ENCODE measurements around the gene WBP1L.

WBP1L gene

DNA sequence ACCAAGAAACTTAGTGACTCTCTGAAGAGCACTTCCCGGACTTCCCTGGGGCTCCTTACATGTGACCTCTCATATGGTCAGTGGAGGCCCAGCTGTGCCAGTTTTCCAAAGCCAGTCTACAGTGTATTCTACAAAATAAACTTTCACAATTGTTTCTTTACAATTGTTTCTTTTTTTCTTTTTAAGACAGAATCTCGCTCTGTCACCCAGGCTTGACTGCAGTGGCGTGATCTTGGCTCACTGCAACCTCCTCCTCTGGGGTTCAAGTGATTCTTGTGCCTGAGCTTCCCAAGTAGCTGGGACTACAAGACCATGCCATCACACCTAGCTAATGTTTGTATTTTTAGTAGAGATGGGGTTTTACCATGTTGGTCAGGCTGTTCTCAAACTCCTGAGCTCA, 67.6 kb downstream of the WBP1L start:
- H3K4me3 ChIP-seq (ENCODE audit: low read depth, low read length) = no peak overlapping the region
- TF ChIP-seq, protein P1, sequence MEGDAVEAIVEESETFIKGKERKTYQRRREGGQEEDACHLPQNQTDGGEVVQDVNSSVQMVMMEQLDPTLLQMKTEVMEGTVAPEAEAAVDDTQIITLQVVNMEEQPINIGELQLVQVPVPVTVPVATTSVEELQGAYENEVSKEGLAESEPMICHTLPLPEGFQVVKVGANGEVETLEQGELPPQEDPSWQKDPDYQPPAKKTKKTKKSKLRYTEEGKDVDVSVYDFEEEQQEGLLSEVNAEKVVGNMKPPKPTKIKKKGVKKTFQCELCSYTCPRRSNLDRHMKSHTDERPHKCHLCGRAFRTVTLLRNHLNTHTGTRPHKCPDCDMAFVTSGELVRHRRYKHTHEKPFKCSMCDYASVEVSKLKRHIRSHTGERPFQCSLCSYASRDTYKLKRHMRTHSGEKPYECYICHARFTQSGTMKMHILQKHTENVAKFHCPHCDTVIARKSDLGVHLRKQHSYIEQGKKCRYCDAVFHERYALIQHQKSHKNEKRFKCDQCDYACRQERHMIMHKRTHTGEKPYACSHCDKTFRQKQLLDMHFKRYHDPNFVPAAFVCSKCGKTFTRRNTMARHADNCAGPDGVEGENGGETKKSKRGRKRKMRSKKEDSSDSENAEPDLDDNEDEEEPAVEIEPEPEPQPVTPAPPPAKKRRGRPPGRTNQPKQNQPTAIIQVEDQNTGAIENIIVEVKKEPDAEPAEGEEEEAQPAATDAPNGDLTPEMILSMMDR (IDR thresholded peaks at IDR 0.05; ENCODE audit: control insufficient read depth, extremely low read depth, insufficient read depth) = no peak
- DNase-seq (ENCODE audit: low read depth) = no peak

GRCh38 chr10:102812231-102812876, 68.6 kb downstream of the WBP1L start:
- H3K4me3 ChIP-seq (ENCODE audit: low read depth, low read length) = no peak overlapping the region
- no peak for DNase-seq (ENCODE audit: low read depth)
- TF ChIP-seq, protein P1 (IDR thresholded peaks at IDR 0.05; ENCODE audit: control insufficient read depth, extremely low read depth, insufficient read depth) = no peak

- TF ChIP-seq, protein P1 (IDR thresholded peaks at IDR 0.05; ENCODE audit: control insufficient read depth, extremely low read depth, insufficient read depth) = no peak
- no peak for DNase-seq (ENCODE audit: low read depth)
- H3K4me3 ChIP-seq (ENCODE audit: low read depth, low read length) = no peak overlapping the region
Observed at GRCh38 chr10:102813017-102813541, 69.3 kb downstream of the WBP1L start.

DNA sequence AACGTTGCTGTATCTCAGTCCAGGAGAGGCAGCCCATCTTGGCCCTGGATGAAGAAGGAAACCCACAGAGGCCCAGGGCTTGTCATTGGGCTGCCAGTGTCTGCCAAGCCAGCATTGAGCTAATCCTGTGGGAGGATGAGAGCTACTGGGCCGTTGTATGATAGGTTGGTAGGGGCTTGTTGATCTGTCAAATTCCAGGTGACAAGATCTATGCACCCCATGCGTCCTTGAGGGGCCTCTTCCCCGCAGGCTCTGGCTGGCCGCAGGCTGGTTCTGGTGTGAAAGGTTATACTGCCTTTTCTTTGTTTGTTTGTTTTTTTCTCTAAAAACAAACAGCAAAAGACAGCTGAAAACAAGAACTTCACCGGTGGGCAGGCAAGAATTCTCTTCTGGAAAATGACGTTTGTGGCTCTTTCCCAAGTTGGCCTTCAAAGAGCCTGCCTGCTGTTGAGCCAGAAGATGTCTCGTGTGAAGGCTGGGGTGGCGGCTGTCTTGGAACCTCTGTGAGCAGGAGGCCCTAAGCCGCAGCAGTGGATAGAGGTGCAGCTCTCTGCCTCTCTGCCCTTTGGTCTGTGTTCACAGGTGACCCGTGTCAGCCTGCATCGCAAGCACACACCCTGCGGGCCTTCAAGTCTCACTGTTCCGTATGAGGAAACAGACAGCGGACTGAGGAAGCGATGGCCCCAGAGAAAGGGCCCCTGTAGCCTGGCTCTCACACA, 70.1 kb downstream of the WBP1L start:
- DNase-seq (ENCODE audit: low read depth) = no peak
- TF ChIP-seq, protein P1 (IDR thresholded peaks at IDR 0.05; ENCODE audit: control insufficient read depth, extremely low read depth, insufficient read depth) = no peak
- no peak overlapping the region for H3K4me3 ChIP-seq (ENCODE audit: low read depth, low read length)

DNA sequence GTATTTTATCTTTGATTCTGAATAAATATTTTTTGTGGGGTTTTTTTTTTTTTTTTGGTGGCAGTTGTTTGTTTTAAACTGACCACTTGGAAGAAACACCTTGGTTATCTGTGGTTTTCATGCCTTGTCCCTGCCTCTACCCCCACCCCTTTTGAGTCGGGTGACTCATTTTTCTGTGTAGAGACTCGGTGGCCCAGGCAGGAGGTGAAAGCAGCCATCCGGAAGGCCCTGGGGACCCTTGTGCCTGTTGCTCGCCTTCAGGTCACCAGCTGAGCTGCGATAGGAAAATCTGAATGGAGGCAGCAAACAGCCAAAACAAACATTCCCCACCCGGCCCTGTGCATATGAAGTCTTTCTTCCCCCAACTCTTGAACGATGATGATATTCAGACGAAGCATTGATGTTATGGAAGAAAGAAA, 70.7 kb downstream of the WBP1L start:
- H3K4me3 ChIP-seq (ENCODE audit: low read depth, low read length) = no peak overlapping the region
- TF ChIP-seq, protein P1 (IDR thresholded peaks at IDR 0.05; ENCODE audit: control insufficient read depth, extremely low read depth, insufficient read depth) = no peak
- no peak for DNase-seq (ENCODE audit: low read depth)

DNA sequence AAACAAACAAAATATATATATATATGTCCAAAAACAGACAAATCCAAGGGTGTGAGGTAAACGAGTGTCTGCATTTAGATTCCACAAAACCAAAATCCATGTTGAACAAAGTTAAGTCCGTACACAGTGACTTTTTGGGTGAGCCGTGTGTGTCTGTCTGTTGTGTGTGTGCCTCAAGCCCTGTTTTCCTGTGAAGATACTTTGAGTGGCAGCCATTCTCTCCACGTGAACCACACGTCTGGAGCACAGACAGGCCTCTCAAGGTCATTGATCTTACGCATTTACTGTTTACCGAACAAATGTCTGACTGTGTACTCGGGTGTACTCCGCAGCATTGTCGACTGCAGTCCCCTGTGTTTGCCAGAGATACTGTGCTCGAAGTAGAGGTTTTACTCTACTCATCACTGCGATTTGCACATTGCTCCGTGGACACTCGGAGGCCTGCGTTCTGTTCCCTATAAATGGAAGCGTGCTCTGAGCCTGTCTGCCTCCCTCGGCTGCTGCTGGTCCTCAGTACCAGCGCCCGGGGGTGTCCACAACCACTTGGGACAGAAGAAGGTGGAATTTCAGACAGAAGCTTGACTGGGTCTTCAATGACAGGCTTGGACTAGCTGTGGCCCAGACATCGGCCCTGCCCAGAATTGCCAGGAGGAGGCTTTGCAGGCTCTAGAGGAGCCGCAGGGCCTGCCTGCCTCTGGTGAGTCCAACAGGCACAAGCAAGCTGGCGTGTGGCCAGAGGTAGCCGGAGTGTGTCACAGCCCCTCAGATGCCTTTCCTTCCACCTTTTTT, 71.3 kb downstream of the WBP1L start:
- no peak for DNase-seq (ENCODE audit: low read depth)
- H3K4me3 ChIP-seq (ENCODE audit: low read depth, low read length) = no peak overlapping the region
- TF ChIP-seq, protein P1 (IDR thresholded peaks at IDR 0.05; ENCODE audit: control insufficient read depth, extremely low read depth, insufficient read depth) = no peak
